ENCODE results near the gene ECM2. TPM values are rescaled to one million over a fixed set of nuclear protein-coding genes. Genes with fewer than 3 reads are reported as not detected.

ECM2 gene
- total RNA-seq, 4 donors from 2014 or later = 4.9 to 15.2 (median 12.6) TPM

- Histone ChIP-seq H3K36me3 (no peaks in the 10 kb centered on the region), H3K27me3 (no peaks in the 10 kb centered on the region), H3K4me1 (no peaks in the 10 kb centered on the region), H3K27ac (no peak overlapping the region), H3K9me3 (no peaks in the 10 kb centered on the region), H3K4me3 (replicated peaks in 1 of 3) (no peak overlapping the region)
- WGBS, 2 donors = 93 to 96% methylated on average over 10 of the region's 10 CpGs
- no peak for TF ChIP-seq POLR2A (IDR thresholded peaks at IDR 0.05)
- TF ChIP-seq CTCF (IDR thresholded peaks at IDR 0.05) = no peak
- intact Hi-C loops (cut with DNase I) = no loop called here
- no peak for DNase-seq
Measured at GRCh38 chr9:92514635-92515034, 21.2 kb downstream of the ECM2 start.

GRCh38 chr9:92513349-92513748, 22.4 kb downstream of the ECM2 start:
- Histone ChIP-seq H3K36me3 (no peaks in the 10 kb centered on the region), H3K4me1 (no peaks in the 10 kb centered on the region), H3K4me3 (replicated peaks in 1 of 3) (no peak overlapping the region), H3K27ac (no peak overlapping the region), H3K27me3 (no peaks in the 10 kb centered on the region), H3K9me3 (no peaks in the 10 kb centered on the region)
- 75 to 80% methylated on average over 3 of the region's 3 CpGs for WGBS, 2 donors
- no peak for DNase-seq
- TF ChIP-seq POLR2A (IDR thresholded peaks at IDR 0.05) (no peak), CTCF (IDR thresholded peaks at IDR 0.05) (no peak)
- intact Hi-C loops (cut with DNase I) = no loop called here

- Histone ChIP-seq H3K4me1 (no peaks in the 10 kb centered on the region), H3K9me3 (no peaks in the 10 kb centered on the region), H3K27ac (no peak overlapping the region), H3K36me3 (no peaks in the 10 kb centered on the region), H3K27me3 (no peaks in the 10 kb centered on the region), H3K4me3 (replicated peaks in 1 of 3) (no peak overlapping the region)
- DNase-seq = no peak
- intact Hi-C loops (cut with DNase I) = no loop called here
- WGBS, 2 donors = 67 to 92% methylated on average over 3 of the region's 3 CpGs
- TF ChIP-seq CTCF (IDR thresholded peaks at IDR 0.05) = no peak
- TF ChIP-seq POLR2A (IDR thresholded peaks at IDR 0.05) = no peak
Measured at GRCh38 chr9:92512622-92513021, 23.2 kb downstream of the ECM2 start.

- H3K36me3 ChIP-seq = no peaks in the 10 kb centered on the region
- H3K4me1 ChIP-seq = peaks cover 7 to 13% of the 10 kb centered on the region in 2 donors
- intact Hi-C loops (cut with DNase I) = no loop called here
- no peaks in the 10 kb centered on the region for H3K27me3 ChIP-seq
- no peaks in the 10 kb centered on the region for H3K9me3 ChIP-seq
- no peak overlapping the region for H3K27ac ChIP-seq
- DNase-seq = no peak
- TF ChIP-seq CTCF (IDR thresholded peaks at IDR 0.05) (no peak), POLR2A (IDR thresholded peaks at IDR 0.05) (no peak)
- H3K4me3 ChIP-seq (replicated peaks in 1 of 3) = no peak overlapping the region
Measured at GRCh38 chr9:92510747-92511146, 25.0 kb downstream of the ECM2 start.

- WGBS, 2 donors = 91 to 92% methylated on average over 5 of the region's 5 CpGs
- no peak for DNase-seq
- H3K4me3 ChIP-seq (replicated peaks in 1 of 3) = no peak overlapping the region
- no peaks in the 10 kb centered on the region for H3K9me3 ChIP-seq
- intact Hi-C loops (cut with DNase I) = no loop called here
- no peak for TF ChIP-seq POLR2A (IDR thresholded peaks at IDR 0.05)
- TF ChIP-seq CTCF (IDR thresholded peaks at IDR 0.05) = no peak
- H3K4me1 ChIP-seq = peaks cover 12 to 18% of the 10 kb centered on the region in 2 donors
- no peaks in the 10 kb centered on the region for H3K36me3 ChIP-seq
- no peak overlapping the region for H3K27ac ChIP-seq
- no peaks in the 10 kb centered on the region for H3K27me3 ChIP-seq
Measured at GRCh38 chr9:92509050-92509449, 26.7 kb downstream of the ECM2 start.

Data from thyroid gland (tissue), 4 donors.